Fibroblast of the conjunctiva (primary cell): ENCODE measurements around the gene MBNL2.
A peak's percentile ranks its signal among the peaks of the same experiment; 100 is the strongest.

Source experiments
- DNase-seq: peaks from one replicate; pipeline ENCODE4 v3.0.0-alpha.2; 2010; ENCODE audit warnings: low read depth

Gene MBNL2

GRCh38 chr13:97328222-97328790 is 106.2 kb downstream of the MBNL2 start:
- DNase-seq = peak; percentile 40

DNA sequence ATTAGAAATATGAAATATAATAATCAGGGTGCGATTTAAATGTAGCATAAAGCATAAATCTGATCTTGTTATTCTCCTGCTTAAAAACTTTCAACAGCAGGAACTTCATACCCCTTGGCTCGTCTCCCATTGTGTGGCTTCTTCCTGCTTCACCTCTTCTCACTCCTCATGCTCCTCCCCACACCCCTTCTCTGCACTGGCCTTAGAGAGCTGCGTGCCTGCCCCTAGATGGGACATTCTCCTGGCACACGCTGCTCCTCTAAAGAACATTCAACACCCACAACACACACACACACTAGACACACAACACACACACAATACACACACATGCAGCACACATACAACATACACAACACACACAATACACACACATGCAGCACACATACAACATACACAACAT is 107.2 kb downstream of the MBNL2 start:
- no peak for DNase-seq

DNA sequence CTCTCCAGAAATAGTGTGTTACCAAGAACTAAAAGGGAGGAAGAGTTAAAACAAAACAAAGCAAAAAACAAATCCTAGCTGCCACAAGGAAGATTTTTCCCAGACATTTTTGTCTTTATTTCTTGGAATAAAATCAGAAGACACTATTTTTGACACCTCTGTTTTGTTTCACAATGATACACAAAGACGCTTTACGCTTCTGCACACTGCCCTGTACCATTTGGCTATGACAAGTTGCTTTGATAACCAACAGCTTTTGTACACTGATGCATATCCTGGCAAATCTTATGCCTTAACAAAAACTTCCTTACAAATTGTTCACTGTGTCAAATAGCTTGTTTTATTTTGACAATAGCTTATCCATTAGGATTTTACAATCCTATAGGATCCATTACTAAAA is 108.3 kb downstream of the MBNL2 start:
- no peak for DNase-seq

- no peak for DNase-seq
These were observed 110.6 kb downstream of the MBNL2 start for GRCh38 chr13:97332742-97333141.

DNA sequence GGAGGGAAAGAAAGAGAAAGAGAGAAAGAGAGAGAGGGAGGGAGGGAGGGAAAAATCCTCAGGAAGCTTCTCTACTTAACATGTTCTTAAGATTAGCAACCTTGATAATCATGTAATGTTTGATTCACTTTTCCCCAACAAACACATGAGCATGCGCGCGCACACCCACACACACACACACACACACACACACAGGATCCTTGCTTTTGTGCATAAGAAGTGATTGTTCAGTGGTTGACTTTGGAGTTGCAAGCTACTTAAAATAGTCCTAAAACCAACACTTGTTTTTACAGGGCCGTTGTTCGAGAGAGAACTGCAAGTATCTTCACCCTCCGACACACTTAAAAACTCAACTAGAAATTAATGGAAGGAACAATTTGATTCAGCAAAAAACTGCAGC is 111.8 kb downstream of the MBNL2 start:
- DNase-seq = no peak

DNA sequence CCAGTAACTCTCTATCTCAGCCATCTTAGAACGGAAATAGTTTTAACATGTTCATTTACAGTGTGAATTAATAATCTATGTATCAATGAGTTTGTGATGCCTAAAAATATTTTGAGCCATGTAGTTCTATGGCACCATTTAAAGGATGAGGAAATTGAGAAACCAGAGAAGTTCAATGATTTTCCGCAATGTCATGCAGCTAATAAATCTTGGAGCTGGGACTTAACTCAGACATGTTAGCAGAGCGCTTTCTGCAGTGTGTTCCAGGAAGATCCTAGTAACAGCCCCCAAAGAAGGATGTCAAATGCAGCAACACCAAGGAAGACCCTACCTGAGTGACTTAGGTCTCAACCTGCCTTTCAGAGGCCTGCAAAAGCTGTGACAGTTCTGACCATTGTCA is 112.6 kb downstream of the MBNL2 start:
- no peak for DNase-seq

GRCh38 chr13:97335488-97336134 is 113.5 kb downstream of the MBNL2 start:
- no peak for DNase-seq

GRCh38 chr13:97337985-97338499 is 115.9 kb downstream of the MBNL2 start:
- no peak for DNase-seq

- DNase-seq = no peak
These were observed 116.4 kb downstream of the MBNL2 start for GRCh38 chr13:97338571-97338970.

DNA sequence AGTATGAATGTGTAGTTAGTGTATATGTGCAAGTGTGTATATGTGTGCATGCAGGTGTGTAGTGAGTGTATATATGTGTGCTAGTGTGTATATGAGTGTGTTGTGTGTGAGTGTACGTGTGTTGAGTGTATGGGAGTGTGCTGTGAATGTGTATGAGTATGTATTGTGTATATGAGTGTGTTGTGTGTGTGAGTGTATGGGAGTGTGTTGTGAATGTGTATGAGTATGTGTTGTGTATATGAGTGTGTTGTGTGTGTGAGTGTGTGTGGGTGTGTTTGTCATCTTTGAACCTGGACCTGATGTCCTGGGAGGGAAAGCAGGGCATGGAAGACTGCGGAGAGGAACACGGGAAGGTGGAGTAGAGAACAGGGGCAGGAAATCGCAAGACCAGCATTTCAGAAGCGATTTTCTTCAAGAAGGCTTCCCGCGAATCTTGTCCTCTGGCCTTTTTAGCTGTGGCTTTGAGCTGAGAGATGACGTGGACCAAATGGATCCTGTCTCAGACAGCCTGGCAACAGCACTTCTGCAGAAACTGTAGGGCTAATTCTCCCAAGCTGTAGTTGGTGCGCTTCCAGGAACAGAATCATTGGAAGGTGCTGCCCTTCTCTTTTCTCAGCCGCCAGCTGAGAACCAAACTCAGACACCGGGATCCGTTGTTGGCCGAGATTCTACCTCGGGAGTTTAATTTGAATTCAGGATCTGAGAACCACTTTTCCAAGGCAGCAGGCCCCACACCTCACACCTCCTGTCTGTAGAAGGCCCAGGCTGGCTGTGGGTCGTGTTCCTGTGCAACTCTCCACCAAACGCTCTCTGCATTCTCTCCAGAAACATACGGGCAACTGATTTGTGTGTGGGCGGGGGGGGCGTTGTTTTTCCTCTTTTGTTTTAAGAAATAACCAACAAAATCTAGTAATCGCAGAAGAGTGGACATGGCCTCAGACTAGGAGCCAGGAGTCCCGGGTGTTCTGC is 117.2 kb downstream of the MBNL2 start:
- DNase-seq = peak; percentile 84

- no peak for DNase-seq
These were observed 118.0 kb downstream of the MBNL2 start for GRCh38 chr13:97339988-97340749.

DNA sequence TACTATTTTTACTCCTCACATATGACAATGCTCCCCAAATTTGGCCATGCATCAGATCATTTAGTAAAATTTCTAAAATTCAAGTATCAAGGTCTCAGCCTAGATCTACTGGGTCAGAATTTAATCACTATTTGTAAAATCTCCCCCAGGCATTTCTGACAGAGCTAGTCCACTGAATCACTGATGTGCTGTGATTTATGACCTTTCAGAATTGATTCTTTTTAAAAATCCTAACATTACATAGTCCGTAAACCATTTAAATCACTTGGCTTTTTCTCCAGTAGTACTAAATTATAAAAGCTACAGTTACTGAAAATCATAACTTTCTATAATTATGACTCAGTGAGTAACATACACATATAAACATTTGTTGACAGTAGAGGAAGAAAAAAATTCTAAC is 119.0 kb downstream of the MBNL2 start:
- DNase-seq = no peak

- no peak for DNase-seq
These were observed 120.0 kb downstream of the MBNL2 start for GRCh38 chr13:97342136-97342535.

GRCh38 chr13:97342936-97343335 is 120.8 kb downstream of the MBNL2 start:
- no peak for DNase-seq

DNA sequence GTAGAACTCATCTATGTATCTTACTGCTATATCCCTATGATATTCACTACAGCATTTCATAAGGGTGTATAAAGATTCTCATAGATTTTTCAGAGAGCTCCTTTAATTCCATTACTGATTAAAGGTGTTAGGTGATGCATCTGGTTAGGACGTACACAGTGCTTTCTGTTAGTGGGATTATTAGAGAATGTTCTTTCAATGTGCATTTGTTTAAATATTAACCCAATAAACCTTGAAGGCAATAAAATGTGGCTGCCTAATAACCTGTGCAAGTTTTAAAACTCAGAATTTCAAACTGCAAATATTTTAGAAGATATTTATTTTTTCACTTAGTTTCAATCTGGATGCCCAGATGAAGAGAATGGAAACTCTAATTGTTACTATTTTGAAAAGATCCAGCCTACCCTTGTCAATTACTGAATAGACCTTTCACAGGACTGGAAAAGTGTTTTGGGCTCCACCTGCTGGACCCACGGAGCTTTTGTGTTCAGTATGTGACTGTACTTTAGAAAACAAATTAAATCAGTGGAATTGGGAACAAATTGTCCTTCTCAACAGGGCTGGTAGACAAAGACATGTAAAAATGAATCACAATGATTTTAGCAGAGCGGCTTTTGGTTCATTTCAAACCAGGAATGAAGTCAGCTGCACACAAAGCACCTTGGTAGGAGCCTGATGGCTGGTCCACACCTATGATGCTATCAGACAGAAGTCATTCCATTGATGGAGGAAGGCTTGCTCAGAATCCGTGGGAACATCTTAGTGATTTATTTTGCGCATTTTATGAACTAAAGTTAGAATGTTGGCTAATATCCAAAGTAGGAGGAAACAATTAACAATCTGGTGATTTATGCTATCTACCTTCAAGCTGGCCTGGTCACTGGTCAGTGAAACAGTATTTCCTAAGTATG is 122.4 kb downstream of the MBNL2 start:
- peak; percentile 57 for DNase-seq

DNA sequence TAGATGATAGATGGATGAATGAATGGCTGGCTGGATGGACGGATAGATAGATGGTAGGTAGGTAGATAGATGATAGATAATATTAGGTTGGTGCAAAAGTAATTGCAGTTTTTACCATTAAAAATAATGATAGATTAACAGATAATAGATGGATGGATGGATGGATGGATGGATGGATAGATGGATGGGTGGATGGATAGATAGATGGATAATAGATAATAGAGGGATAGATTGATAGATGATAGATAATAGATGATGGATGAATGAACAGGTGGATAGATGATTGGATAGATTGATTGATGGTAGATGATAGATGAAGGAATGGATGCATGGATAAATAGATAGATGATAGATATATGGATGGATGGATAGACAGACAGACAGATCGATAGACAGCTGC is 124.0 kb downstream of the MBNL2 start:
- DNase-seq = no peak

DNA sequence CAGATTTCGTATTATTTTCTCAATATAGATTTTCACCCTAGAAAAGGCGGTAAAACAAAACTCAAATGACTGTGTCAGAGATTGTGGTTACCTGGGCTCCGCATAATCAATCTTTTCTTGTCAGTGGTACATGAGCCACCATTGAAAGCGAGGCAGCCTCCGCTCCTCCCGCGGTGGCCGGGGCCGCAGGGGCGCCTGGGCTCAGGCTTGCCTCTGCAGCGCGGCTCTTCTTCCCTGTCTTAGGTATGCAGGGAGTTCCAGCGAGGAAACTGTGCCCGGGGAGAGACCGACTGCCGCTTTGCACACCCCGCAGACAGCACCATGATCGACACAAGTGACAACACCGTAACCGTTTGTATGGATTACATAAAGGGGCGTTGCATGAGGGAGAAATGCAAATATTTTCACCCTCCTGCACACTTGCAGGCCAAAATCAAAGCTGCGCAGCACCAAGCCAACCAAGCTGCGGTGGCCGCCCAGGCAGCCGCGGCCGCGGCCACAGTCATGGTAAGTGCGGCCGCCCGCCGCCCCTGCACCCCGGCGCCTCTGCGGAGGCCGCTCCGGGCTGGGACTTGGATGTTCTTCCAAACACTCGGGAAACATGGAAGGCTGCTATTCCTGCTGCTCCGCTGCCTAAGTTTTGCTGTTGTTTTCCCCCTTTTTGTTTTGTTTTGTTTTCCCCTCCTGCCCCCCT is 124.6 kb downstream of the MBNL2 start:
- no peak for DNase-seq

- no peak for DNase-seq
These were observed 125.3 kb downstream of the MBNL2 start for GRCh38 chr13:97347255-97347932.

DNA sequence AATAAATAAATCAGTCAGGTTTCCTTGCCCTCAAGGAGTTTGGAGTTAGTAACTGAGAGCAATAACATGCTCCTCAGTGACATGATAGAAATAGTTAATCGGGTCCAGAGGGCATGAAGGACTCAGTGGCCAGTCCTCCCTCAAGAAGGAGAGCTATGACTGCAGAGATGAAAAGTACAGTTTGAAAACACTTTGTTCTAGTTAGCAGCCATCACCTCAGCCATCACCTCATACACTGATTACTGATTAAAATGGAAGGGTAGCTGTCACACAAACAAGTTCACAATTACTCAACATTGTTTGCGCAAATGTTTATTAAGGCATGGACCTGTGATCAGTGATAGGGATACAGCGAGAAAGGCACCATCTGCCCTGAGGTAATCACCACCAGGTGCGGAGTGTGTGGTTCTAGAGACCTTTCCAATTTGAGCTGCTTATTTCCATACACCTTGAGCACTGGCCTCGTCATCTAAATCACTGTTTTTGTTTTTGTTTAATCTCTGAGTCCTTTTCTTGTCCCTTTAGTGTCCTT is 126.5 kb downstream of the MBNL2 start:
- no peak for DNase-seq
